ENCODE measurements around the gene RAI1. TPM values are rescaled to one million over a fixed set of nuclear protein-coding genes. Genes with fewer than 3 reads are reported as not detected.
A peak's percentile ranks its signal among the peaks of the same experiment; 100 is the strongest.
"Not testable (repeated sequence)": the region's sequence is repeated elsewhere in the genome, so short reads cannot be mapped to it uniquely, and the experiment has no call there.

The RAI1 gene
- total RNA-seq, 1 experiment from 2014 or later: 46.8 TPM

- TF ChIP-seq EZH2 (IDR thresholded peaks at IDR 0.05; ENCODE audit: borderline replicate concordance, low read depth, low read length, poor library complexity, severe bottlenecking) (no peak), CTCF (conservative IDR thresholded peaks at IDR 0.05; ENCODE audit: low read depth, low read length) (no peak)
- no peak overlapping the region for H3K27ac ChIP-seq (ENCODE audit: low read depth, low read length, poor library complexity, severe bottlenecking)
- H3K4me1 ChIP-seq (ENCODE audit: insufficient read depth, low read length, poor library complexity, severe bottlenecking): peaks cover 56% of the 10 kb centered on the region
- H3K4me3 ChIP-seq (ENCODE audit: low read depth, low read length, poor library complexity, severe bottlenecking): no peak overlapping the region
- H3K27me3 ChIP-seq (replicated peaks; ENCODE audit: insufficient read depth, low read depth, low read length, poor library complexity): no peaks in the 10 kb centered on the region
- H3K9me3 ChIP-seq (ENCODE audit: low read depth, low read length, poor library complexity, severe bottlenecking): no peaks in the 10 kb centered on the region
- CTCF ChIA-PET: no interaction called here
- intact Hi-C loops (cut with micrococcal nuclease; ENCODE audit: unreplicated experiment): no loop called here
- BruUV-seq (replicated peaks): no TSS peak
- DNase-seq (ENCODE audit: low spot score): no peak
- no peaks in the 10 kb centered on the region for H3K36me3 ChIP-seq (ENCODE audit: insufficient read depth, low read length, poor library complexity, severe bottlenecking)
- POLR2A ChIA-PET (ENCODE audit: low non-redundant PET): no interaction called here
Measured at GRCh38 chr17:17689312-17689711, 8.1 kb downstream of the RAI1 start.

GRCh38 chr17:17690233-17690632 lies 9.0 kb downstream of the RAI1 start:
- H3K4me3 ChIP-seq (ENCODE audit: low read depth, low read length, poor library complexity, severe bottlenecking); H3K27me3 ChIP-seq (replicated peaks; ENCODE audit: insufficient read depth, low read depth, low read length, poor library complexity); H3K36me3 ChIP-seq (ENCODE audit: insufficient read depth, low read length, poor library complexity, severe bottlenecking); H3K9me3 ChIP-seq (ENCODE audit: low read depth, low read length, poor library complexity, severe bottlenecking); DNase-seq (ENCODE audit: low spot score); intact Hi-C loops (cut with micrococcal nuclease; ENCODE audit: unreplicated experiment); POLR2A ChIA-PET (ENCODE audit: low non-redundant PET); BruUV-seq (replicated peaks); CTCF ChIA-PET: not testable (repeated sequence)
- Histone ChIP-seq H3K27ac (ENCODE audit: low read depth, low read length, poor library complexity, severe bottlenecking) (peak overlapping the region; percentile 83), H3K4me1 (ENCODE audit: insufficient read depth, low read length, poor library complexity, severe bottlenecking) (peaks cover 53% of the 10 kb centered on the region)

- TF ChIP-seq CTCF (conservative IDR thresholded peaks at IDR 0.05; ENCODE audit: low read depth, low read length) (no peak), EZH2 (IDR thresholded peaks at IDR 0.05; ENCODE audit: borderline replicate concordance, low read depth, low read length, poor library complexity, severe bottlenecking) (no peak)
- H3K9me3 ChIP-seq (ENCODE audit: low read depth, low read length, poor library complexity, severe bottlenecking): no peaks in the 10 kb centered on the region
- no peak overlapping the region for H3K4me3 ChIP-seq (ENCODE audit: low read depth, low read length, poor library complexity, severe bottlenecking)
- H3K36me3 ChIP-seq (ENCODE audit: insufficient read depth, low read length, poor library complexity, severe bottlenecking): no peaks in the 10 kb centered on the region
- intact Hi-C loops (cut with micrococcal nuclease; ENCODE audit: unreplicated experiment): no loop called here
- peak; percentile 35 for DNase-seq (ENCODE audit: low spot score)
- CTCF ChIA-PET: no interaction called here
- BruUV-seq (replicated peaks): no TSS peak
- H3K27me3 ChIP-seq (replicated peaks; ENCODE audit: insufficient read depth, low read depth, low read length, poor library complexity): no peaks in the 10 kb centered on the region
- H3K4me1 ChIP-seq (ENCODE audit: insufficient read depth, low read length, poor library complexity, severe bottlenecking): peaks cover 52% of the 10 kb centered on the region
- POLR2A ChIA-PET (ENCODE audit: low non-redundant PET): interaction anchor here (0.6 kb wide), 1 partner anchor 129 kb away, joined by 3 read pairs; no protein-coding TSS in a partner anchor
- H3K27ac ChIP-seq (ENCODE audit: low read depth, low read length, poor library complexity, severe bottlenecking): peak overlapping the region; percentile 83
Measured at GRCh38 chr17:17691468-17692263, 10.4 kb downstream of the RAI1 start.
